Mesenteric fat pad (tissue), 1 donor: ENCODE results near the gene RTN4IP1. TPM values are rescaled to one million over a fixed set of nuclear protein-coding genes. Genes with fewer than 3 reads are reported as not detected.
"Not testable (repeated sequence)": the region's sequence is repeated elsewhere in the genome, so short reads cannot be mapped to it uniquely, and the experiment has no call there.

Experiments used
- DNase-seq: peaks from one replicate; pipeline ENCODE4 v3.0.0-alpha.2; 2020; ENCODE audit warnings: low spot score
- total RNA-seq: library from RNA; stranded (reverse); fragmentation: NEBNext Ultra II Directional; extraction: Animal tissue kit (Norgen Biotek cat#: 25700); gene quantifications from one replicate; pipeline ENCODE4 v1.2.1, GENCODE V29; 2021
- donor health status: DM: yes; HTN: yes; CAD: no.

RTN4IP1 gene
- total RNA-seq, 1 donor from 2014 or later, result 4.8 TPM

- no peak for DNase-seq
These were observed 42.4 kb downstream of the RTN4IP1 start for GRCh38 chr6:106586815-106587415.

GRCh38 chr6:106581468-106581867 is 47.8 kb downstream of the RTN4IP1 start:
- no peak for DNase-seq

GRCh38 chr6:106579281-106579680 is 50.0 kb downstream of the RTN4IP1 start:
- no peak for DNase-seq

GRCh38 chr6:106574741-106575458 is 54.4 kb downstream of the RTN4IP1 start:
- DNase-seq, result no peak

GRCh38 chr6:106572875-106573585 is 56.3 kb downstream of the RTN4IP1 start:
- no peak for DNase-seq

- no peak for DNase-seq
These were observed 56.9 kb downstream of the RTN4IP1 start for GRCh38 chr6:106572436-106572835.

- no peak for DNase-seq
These were observed 59.9 kb downstream of the RTN4IP1 start for GRCh38 chr6:106569428-106569827.

- DNase-seq, result no peak
These were observed 60.8 kb downstream of the RTN4IP1 start for GRCh38 chr6:106568530-106568929.

GRCh38 chr6:106564476-106564875 is 64.8 kb downstream of the RTN4IP1 start:
- no peak for DNase-seq

- no peak for DNase-seq
These were observed 65.7 kb downstream of the RTN4IP1 start for GRCh38 chr6:106563614-106564013.

GRCh38 chr6:106561686-106562405 is 67.5 kb downstream of the RTN4IP1 start:
- no peak for DNase-seq

GRCh38 chr6:106560996-106561685 is 68.2 kb downstream of the RTN4IP1 start:
- DNase-seq, result no peak

GRCh38 chr6:106559659-106560058 is 69.6 kb downstream of the RTN4IP1 start:
- not testable (repeated sequence) for DNase-seq

- DNase-seq, result no peak
These were observed 70.9 kb downstream of the RTN4IP1 start for GRCh38 chr6:106558364-106558763.

- no peak for DNase-seq
These were observed 71.5 kb downstream of the RTN4IP1 start for GRCh38 chr6:106557837-106558236.

GRCh38 chr6:106556368-106556960 is 72.8 kb downstream of the RTN4IP1 start:
- no peak for DNase-seq

GRCh38 chr6:106555767-106556166 is 73.5 kb downstream of the RTN4IP1 start:
- DNase-seq, result no peak

GRCh38 chr6:106553440-106553839 is 75.9 kb downstream of the RTN4IP1 start:
- DNase-seq, result no peak

GRCh38 chr6:106551155-106551554 is 78.1 kb downstream of the RTN4IP1 start:
- DNase-seq, result no peak

GRCh38 chr6:106549521-106549920 is 79.8 kb downstream of the RTN4IP1 start:
- no peak for DNase-seq
